ENCODE results near the gene HID1.
A peak's percentile ranks its signal among the peaks of the same experiment; 100 is the strongest.
"Not testable (repeated sequence)": the region's sequence is repeated elsewhere in the genome, so short reads cannot be mapped to it uniquely, and the experiment has no call there.

HID1 gene

DNA sequence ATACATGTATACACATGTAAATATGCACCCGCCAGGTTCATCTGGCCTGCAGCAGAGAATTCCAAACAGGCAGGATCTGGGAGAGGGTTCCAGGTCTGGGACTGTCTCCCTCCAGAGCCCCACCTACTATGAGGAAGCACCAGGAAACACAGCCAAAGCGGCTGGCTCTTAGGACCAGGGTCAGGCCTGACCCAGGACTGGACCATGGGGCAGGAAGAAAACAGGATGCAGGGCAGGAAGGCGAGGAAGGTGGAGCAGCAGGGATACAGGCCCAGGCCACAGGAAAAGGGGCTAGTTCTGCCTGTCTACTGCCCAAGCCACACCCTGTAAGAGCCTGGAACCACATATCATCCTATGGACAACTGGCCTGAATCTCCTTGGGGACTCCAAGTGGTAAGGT, 2.2 kb downstream of the HID1 start:
- DNase-seq (ENCODE audit: low read depth in 3 of 3) = no peak

DNA sequence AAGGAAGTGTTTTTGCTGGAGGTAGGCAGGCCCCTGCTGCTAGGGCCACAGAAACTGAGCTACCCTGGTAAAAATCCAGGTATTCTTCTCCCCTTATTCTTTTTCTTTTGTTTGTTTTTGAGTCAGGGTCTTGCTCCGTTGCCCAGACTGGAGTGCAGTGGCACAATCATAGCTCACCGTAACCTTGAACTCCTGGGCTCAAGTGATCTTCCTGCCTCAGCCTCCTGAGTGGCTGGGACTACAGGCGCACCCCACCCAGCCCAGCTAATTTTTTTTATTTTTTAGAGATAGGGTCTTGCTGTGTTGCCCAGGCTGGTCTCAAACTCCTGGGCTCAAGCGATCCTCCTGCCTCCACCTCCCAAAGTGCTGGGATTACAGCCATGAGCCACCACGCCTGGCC, 3.1 kb downstream of the HID1 start:
- not testable (repeated sequence) for DNase-seq (ENCODE audit: low read depth in 3 of 3)

DNA sequence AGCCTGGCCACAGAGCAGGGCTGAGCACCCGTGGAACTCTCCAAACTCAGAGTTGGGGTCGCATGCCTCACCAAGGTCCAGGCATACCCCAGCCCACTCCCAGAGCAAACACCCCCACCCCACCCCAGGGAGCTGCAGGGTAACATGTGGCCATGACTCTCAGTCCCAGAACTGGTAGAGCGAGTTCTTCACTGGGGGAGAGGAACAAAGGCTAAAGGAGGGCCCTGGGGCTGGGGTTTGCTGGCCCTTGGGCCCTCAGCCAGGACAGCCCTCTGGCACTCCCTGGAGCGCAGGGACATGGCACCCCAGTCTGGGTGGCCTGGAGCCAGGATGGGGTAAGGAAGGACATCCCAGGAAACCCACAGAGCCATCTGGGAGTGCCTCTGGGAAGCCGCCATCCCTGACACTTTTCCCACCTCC, 4.2 kb downstream of the HID1 start:
- no peak for DNase-seq (ENCODE audit: low read depth in 3 of 3)

DNA sequence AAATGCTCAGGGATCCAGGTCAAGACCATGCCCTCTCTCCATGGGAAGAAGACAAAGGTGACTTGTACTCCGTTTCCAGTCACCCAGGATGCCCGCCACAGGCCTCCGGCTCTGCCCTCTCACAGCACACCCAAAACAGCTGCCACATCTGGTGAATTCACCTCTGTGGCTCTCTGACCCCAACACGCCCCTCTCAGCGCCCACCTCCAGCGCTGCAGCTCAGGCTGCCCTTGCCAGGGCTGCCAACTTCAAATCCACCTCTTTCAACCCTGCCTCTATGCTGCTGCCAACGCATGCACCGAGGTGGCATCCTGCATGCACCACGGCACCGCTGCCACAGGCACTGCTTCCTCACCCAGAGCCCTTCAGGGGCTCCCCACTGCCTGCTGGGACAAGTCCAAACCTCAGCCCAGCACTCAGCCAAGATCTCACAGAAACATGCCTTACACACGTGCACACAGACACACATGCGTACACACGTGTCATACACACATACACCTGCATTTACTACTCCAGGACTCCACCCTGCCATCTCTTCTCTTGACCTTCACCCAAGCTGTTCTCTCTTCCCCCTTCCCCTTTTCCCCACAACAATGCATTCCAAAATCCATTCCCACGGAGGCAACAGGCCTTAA, 7.5 kb downstream of the HID1 start:
- DNase-seq (ENCODE audit: low read depth in 3 of 3) = no peak

- DNase-seq (ENCODE audit: low read depth in 3 of 3) = no peak
Measured at GRCh38 chr17:74964246-74964761, 8.3 kb downstream of the HID1 start.

- no peak for DNase-seq (ENCODE audit: low read depth in 3 of 3)
Measured at GRCh38 chr17:74963656-74964055, 8.9 kb downstream of the HID1 start.

GRCh38 chr17:74962622-74963394, 9.8 kb downstream of the HID1 start:
- DNase-seq (ENCODE audit: low read depth in 3 of 3) = no peak

- DNase-seq (ENCODE audit: low read depth in 3 of 3) = peak; percentile 68 to 82 (median 72)
Measured at GRCh38 chr17:74961657-74962350, 10.8 kb downstream of the HID1 start.

GRCh38 chr17:74960570-74961342, 11.8 kb downstream of the HID1 start:
- DNase-seq (ENCODE audit: low read depth in 3 of 3) = peak; percentile 5 to 23 (median 18)

- DNase-seq (ENCODE audit: low read depth in 3 of 3) = no peak
Measured at GRCh38 chr17:74959826-74960515, 12.6 kb downstream of the HID1 start.

DNA sequence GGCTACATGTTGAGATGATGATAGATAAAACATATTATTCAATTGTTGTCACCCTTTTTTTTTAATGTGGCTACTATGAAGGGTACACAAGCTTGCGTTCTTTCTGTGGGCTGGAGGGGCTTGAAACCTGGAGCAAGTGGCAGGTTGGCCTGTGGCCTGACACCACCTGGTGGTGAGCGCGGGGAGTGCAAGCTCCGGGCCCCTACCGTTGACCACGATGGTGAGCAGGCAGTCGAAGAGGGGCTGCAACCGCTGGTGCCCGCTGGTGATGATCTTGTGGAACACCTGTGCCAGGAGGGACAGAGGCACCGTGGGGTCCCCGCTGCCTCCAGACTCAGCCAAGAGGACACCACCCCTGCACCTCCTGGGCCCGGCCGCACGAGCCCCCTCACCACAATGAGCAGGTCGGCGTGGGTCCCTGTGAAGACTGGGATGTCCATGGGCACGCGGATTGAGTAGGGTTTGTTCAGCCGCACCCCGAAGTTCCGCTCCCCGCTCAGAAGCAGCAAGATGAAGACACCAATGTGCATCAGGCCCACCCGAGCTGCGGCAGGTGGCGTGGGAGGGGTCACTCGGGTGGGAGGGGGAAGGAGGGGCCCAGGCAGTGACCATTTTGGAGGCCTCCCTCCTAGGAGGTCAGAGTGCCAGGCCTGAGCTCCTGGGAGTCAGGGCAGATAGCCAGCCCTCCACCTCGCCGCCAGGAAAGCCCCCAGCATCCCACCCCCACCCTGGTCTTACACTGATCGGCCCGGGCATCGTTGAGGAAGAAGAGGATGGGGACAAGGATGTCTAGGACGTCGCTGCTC, 14.4 kb downstream of the HID1 start:
- peak; percentile 57 to 72 (median 63) for DNase-seq (ENCODE audit: low read depth in 3 of 3)

GRCh38 chr17:74956093-74956492, 16.5 kb downstream of the HID1 start:
- DNase-seq (ENCODE audit: low read depth in 3 of 3) = no peak

DNA sequence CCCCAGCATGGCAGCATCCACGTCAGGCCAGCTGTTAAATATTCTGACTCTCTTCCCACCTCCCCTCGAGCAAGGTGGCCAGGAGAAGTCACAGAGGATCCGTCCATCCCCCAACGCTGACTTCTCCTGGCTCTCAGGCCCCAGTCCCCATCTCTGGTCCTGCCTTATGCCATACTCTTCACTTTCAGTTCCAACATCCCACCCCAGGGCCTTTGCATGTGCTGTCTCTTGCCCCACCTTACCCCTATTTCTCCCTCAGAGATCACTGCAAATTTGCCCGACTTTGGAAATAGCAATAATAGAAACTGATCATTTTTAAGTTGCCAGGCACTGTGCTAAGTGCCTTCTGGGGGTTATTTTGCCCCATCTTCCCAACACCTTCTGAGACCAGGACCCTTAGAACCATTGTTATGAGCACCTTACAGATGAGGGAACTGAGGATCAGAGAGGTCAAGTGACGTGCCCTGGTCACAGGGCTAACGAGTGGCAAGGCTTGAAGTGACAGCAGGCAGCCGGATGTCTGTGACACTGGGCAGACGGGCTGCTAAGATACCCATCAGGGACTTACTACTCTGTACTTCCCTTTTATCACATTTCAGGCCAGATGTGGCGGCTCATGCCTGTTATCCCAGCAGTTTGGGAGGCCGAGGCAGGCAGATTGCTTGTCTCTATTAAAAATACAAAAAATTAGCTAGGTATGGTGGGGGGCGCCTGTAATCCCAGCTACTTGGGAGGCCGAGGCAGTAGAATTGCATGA, 17.7 kb downstream of the HID1 start:
- DNase-seq (ENCODE audit: low read depth in 3 of 3) = no peak

DNA sequence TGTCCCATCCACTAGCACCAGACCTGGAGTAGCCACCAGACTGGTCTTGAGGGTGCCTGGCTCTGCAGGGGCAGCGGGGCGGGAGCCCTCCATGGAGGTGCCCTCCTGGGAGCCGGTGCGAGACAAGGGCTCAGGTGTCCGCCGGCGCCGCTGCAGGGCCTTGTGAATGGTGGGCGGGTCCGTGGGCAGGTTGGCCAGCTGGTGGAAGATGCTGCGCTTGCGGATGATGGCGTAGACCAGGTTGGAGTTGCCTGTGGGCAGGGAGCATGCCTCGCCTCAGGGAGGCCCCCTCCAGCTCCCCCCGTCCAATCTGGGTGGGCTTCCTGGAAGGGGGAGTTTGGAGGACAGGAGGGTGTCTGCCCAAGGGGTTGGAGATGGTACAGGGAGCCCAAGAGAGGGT, 18.4 kb downstream of the HID1 start:
- DNase-seq (ENCODE audit: low read depth in 3 of 3) = no peak

DNA sequence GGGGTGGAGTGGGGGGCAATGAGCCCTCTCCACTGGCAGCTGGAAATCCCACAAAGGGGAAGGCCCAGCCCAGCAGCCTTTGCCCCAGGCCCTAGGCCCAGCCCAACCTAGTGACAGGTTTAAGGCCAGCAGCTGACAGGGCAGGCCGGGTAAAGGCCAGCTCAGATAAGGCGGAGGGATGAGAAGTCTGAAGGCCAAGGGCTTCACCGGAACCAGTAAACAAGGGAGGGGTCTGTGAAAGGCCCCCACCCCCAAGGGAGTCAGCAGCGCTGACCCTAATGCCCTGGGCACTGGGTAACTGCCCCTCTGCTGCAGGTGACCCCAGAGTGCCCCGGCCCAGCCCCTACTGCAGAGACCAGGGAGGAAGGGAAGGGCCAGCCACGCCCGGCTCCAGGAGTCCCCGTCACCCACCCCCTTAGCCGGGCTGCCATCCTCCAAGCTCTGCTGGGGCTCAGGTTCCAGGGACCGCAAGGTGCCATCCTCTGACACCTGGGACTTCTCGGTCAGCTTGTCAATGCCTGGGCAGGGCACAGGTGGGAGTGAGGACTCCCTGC, 19.3 kb downstream of the HID1 start:
- no peak for DNase-seq (ENCODE audit: low read depth in 3 of 3)

- DNase-seq (ENCODE audit: low read depth in 3 of 3) = no peak
Measured at GRCh38 chr17:74952431-74953133, 20.0 kb downstream of the HID1 start.

- DNase-seq (ENCODE audit: low read depth in 3 of 3) = no peak
Measured at GRCh38 chr17:74951680-74952421, 20.7 kb downstream of the HID1 start.

DNA sequence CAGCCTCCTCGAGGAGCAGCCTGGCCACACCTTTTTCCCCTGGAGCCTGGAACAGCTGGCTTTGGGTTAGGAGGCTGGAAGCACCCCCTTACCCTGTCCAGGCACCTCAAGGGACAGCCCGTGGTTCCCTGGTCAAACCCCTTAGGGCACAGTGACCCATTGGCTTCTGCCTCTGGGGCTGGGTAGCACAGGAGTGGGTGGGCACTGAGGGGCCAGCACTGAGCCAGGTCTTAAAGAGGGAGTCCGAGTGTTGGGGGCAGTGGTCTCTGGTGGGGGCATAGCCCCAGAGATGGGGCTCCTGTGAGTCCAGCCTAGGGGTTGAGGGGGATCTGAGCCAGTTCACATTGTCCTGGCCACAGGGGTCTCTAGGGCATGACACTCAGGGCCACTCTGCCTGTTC, 21.5 kb downstream of the HID1 start:
- DNase-seq (ENCODE audit: low read depth in 3 of 3) = no peak
